SIG-M5 treated with dmso at 0.1 percent for 504 hours (cell line): ENCODE measurements around the gene KRTAP6-2.

ENCODE experiments used
- DNase-seq: peaks from one replicate; lab custom pipeline; 2025; ENCODE audit not compliant: unreplicated experiment; lab: John Stamatoyannopoulos, UW

Gene KRTAP6-2

DNA sequence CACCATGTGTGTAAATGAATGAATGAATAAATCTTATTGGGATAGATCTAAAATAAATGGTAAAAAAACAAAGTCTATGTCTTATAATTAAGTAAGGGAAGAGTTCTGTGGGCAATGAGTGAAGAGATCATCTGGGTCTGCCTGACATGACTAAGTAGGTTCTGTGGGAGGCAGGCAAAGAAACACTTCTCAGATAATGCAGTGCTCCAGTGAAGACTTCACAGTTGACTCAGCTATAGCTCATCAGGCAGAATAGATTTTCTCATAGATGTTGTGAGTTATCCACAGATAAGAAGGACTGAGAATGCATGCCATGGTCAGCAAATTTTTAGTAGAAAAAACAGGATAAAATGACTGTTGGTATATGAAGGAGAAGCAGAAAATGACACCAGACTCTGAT, 20.9 kb downstream of the KRTAP6-2 start:
- DNase-seq, result no peak

DNA sequence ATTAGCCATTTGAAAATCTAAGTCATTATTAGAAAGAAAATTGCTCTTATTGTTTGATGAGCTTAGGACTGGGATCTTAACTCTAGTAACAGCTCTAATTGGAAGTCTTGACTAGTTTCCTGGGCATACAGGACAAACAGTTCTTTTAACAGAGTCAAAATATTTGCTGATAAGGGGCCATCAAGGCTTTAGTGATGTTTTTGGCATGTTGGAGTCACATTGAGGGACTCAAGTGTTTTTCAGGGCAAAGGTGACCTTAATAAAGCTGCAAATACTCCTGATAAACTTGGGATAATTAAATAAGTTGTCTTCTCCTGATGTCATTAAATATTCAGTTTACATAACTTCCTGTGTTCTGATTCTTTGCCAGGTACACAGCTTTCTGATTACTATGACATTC, 31.1 kb downstream of the KRTAP6-2 start:
- no peak for DNase-seq

DNA sequence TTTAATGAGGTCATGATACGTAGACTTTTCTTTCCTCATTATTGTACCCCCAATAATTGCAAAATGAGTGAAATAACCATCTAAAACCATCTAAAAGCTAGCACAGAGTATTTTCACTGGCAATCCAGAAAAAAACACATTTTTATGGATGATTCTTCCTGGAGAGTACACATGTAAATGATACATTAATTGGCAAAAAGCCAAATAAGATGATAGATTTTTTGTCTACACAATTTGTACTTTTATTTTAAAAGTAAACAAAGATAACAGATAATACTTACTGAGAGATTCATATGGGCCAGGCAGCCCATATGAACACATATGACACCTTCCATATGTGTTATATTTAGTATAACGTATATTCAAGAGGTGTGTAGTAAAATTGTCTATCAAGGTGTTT, 35.1 kb downstream of the KRTAP6-2 start:
- no peak for DNase-seq

DNA sequence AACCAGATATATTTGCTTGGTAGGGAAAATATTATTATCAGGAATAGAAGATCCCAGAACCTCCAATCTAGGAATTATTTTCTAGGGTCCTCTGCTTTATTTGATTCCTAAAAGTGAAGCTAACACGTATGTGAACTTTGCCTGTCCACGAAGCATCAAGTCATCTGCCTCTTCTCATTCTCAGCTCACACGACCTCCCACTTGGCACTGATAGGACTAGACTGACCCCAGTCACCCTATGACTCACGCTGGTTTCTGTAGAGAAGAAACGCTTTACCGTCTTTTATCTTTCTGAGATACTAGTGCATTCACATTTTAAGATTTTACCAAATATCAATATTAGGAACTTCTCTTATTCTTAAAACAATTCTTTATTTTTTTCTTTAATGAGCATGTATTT, 35.6 kb downstream of the KRTAP6-2 start:
- DNase-seq, result no peak

DNA sequence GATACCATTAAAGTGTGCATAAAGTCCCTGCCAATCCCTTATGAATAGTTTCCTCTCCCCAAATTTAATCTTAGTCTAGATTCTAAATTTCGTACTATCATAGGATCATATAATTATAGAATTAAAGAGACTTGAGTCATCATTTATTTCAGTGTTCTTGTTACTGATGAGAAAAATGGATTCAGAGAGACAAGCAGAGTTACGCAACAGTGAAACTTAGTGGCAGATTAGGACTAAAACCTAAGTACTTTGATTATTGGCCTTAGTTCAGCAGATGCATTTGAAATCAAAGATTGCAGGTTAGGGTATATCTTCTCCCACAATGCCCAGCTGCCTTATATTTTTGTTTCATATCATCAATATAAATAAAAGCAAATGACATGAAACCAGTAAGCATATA, 36.7 kb downstream of the KRTAP6-2 start:
- no peak for DNase-seq

DNA sequence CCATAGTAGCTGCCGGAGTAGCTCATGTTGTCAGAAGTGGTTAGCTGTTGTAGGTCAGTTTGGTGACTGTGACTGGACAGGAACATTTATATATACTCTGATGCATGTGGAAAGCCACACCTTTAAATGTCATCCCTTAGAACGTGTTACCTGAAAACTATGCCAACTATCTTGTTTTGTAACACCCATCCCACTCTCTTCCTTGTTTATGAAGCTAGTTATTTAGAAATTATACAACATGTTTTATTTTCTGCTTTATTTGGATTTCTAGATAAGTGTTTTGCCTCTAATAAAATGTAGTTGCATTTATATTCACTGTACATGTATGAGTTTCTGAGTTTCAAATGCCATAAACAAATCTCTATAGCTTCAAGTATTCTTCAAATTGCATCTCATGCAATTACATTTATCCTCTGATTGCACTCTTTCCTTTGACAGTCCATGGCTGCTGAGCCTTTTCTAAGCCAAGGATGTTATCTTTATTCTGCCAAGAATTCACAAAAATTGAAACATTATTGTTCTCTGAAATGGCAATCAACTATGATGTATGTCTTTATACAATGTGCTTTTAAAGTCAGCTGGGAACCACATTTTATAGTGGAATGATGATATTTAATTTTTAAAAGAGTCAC, 37.3 kb downstream of the KRTAP6-2 start, which contains the start of gene KRTAP19-7:
Gene KRTAP19-7 (minus strand): TSS at position 51 of the 632 bp plus-strand sequence. CDS start 25 bp downstream, at position 26.
- no peak for DNase-seq

DNA sequence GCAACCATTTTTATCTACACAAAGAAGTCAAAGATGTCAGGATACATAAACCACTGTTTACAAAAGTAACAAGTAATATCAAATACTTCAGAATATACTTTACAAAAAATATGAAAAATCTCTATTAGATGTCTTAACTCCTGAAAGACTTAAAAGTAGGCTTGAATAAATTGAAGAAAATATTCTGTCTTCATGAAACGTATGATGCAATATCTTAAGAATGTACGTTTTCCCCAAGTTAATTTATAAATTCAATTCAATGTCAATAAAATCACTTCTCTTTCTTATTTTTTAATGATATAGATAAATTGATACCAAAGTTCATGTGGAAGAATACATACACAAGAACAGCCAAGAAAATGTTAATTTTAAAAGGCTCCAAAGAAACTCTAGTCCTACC, 43.6 kb downstream of the KRTAP6-2 start:
- no peak for DNase-seq

DNA sequence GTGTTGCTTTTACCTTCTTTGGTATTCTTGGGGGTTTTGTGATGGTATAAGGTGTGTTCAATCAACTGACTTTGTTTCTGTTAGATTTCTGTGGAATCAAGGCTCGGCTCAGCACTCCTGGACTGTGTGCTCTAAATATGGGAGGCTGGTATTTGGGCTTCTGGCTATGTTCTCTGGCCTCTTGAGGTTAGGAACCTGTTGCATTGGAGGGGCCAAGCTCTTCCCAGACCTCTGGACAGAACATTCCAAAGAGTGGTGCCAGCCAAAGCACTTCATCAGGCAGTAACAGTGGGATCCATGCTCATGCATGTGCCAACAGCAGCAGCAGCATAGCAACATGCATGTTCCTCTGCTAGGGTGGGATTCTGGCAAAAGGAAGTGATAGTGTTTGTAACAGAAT, 45.9 kb downstream of the KRTAP6-2 start:
- DNase-seq, result no peak
